GM23248 (cell line): Measurements from ENCODE around the gene CATSPERE. TPM values are rescaled to one million over a fixed set of nuclear protein-coding genes. Genes with fewer than 3 reads are reported as not detected.
"Not testable (repeated sequence)": the region's sequence is repeated elsewhere in the genome, so short reads cannot be mapped to it uniquely, and the experiment has no call there.

Source experiments
- DNase-seq: peaks from one replicate; pipeline ENCODE4 v3.0.0-alpha.2; 2015
- H2AFZ ChIP-seq: fragments of 200-600 bp; sonication (generic); 2 replicates; pipeline ENCODE4 v1.6.1; 2016; ENCODE audit warnings: antibody characterized with exemption
- H3F3A ChIP-seq: fragments of 200-600 bp; sonication (generic); 2 replicates; pipeline ENCODE4 v1.6.1; 2016; ENCODE audit warnings: mild to moderate bottlenecking, antibody characterized with exemption, mixed run types; ENCODE audit not compliant: insufficient read depth
- H3K27ac ChIP-seq: fragments of 200-600 bp; sonication (generic); 2 replicates; pipeline ENCODE4 v1.5.1; 2016; ENCODE audit warnings: mild to moderate bottlenecking
- H3K27me3 ChIP-seq: fragments of 200-600 bp; sonication (generic); replicated peaks from 2 replicates; pipeline ENCODE4 v1.6.1; 2016; ENCODE audit warnings: mild to moderate bottlenecking; ENCODE audit not compliant: insufficient read depth
- H3K36me3 ChIP-seq: fragments of 200-600 bp; sonication (generic); 2 replicates; pipeline ENCODE4 v1.6.1; 2016; ENCODE audit warnings: low read depth, mild to moderate bottlenecking
- H3K4me1 ChIP-seq: fragments of 200-600 bp; sonication (generic); 2 replicates; pipeline ENCODE4 v1.6.1; 2016; ENCODE audit warnings: mild to moderate bottlenecking; ENCODE audit not compliant: insufficient read depth
- H3K4me2 ChIP-seq: fragments of 200-600 bp; sonication (generic); one replicate; pipeline ENCODE4 v1.6.1; 2016; ENCODE audit warnings: mild to moderate bottlenecking; ENCODE audit not compliant: unreplicated experiment
- H3K4me3 ChIP-seq: fragments of 200-600 bp; sonication (generic); 2 replicates; pipeline ENCODE4 v1.5.1; 2016; ENCODE audit warnings: mild to moderate bottlenecking
- H3K79me2 ChIP-seq: fragments of 200-600 bp; sonication (generic); 2 replicates; pipeline ENCODE4 v1.6.1; 2016; ENCODE audit warnings: mild to moderate bottlenecking; ENCODE audit not compliant: insufficient read depth
- H3K9ac ChIP-seq: fragments of 200-600 bp; sonication (generic); 2 replicates; pipeline ENCODE4 v1.6.1; 2016; ENCODE audit warnings: mild to moderate bottlenecking
- H3K9me2 ChIP-seq: fragments of 200-600 bp; sonication (generic); 2 replicates; pipeline ENCODE4 v1.6.1; 2016; ENCODE audit warnings: mixed run types, mild to moderate bottlenecking, moderate library complexity; ENCODE audit not compliant: insufficient read depth
- H3K9me3 ChIP-seq: fragments of 200-600 bp; sonication (generic); one replicate; pipeline ENCODE4 v1.6.1; 2017; ENCODE audit warnings: low read depth
- H4K20me1 ChIP-seq: fragments of 200-600 bp; sonication (generic); 2 replicates; pipeline ENCODE4 v1.6.0; 2016; ENCODE audit not compliant: insufficient read depth
- EZH2 ChIP-seq: fragments of 200-600 bp; sonication (generic); IDR thresholded peaks from 2 replicates; pipeline ENCODE4 v1.6.1; 2018; ENCODE audit warnings: antibody characterized with exemption, mild to moderate bottlenecking; ENCODE audit not compliant: insufficient read depth, poor library complexity, severe bottlenecking
- EZH2phosphoT487 ChIP-seq: fragments of 200-600 bp; sonication (generic); IDR thresholded peaks from 2 replicates; pipeline ENCODE4 v1.6.1; 2018; ENCODE audit warnings: antibody characterized with exemption, moderate library complexity, mild to moderate bottlenecking, low read depth; ENCODE audit not compliant: insufficient read depth
- WGBS, 2 experiments: methylation state at CpG; one replicate each; pipeline ENCODE4 v1.1.6; 2015 to 2017; ENCODE audit warnings: low lambda C conversion rate in 2 of 2, low coverage in 1 of 2; ENCODE audit errors: missing lambda C conversion rate in 2 of 2; 5-methylcytosine and 5-hydroxymethylcytosine counted together
- in situ Hi-C: fragments of 300-500 bp; cut with MboI; formaldehyde crosslinking; loops from 2 replicates; pipeline ENCODE4 v1.15.0; 2020
- polyA plus RNA-seq: library from polyadenylated mRNA; unstranded; fragments of >200 nt; fragmentation: Nextera tagmentation; extraction: Ambion mirVana; gene quantifications from 2 replicates; pipeline ENCODE4 v1.2.1, GENCODE V29; 2016
- total RNA-seq: library from RNA; depleted of rRNA; stranded (reverse); fragments of >200 nt; shearing (Covaris generic); gene quantifications from 2 replicates; pipeline ENCODE4 v1.2.3, GENCODE V29; 2014

Gene CATSPERE
- total and polyA plus RNA-seq, 2 experiments from 2014 or later: 0.85 to 1.2 TPM

DNA sequence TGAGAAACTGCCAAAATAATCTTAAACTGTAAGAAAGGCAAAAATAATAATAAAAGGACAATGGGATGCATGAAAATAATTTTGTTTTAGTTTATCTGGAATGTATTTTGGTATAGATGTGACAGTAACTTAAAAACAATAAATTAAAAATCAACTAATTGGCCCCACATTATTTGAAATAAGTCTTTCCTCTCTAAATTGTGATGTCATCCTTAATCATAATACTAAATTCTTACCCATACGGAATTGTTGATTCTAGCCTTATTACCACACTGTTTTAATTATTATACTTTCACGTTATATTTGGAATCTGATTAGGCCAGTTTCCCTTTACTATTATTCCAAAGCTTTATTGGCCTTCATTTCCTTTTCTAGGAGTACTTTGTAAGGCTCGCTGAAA, 199.5 kb downstream of the CATSPERE start:
- Histone ChIP-seq H3K4me2 (no peak overlapping the region), H3F3A (no peaks in the 10 kb centered on the region), H3K9me3 (no peaks in the 10 kb centered on the region), H3K36me3 (peaks cover 11% of the 10 kb centered on the region; the same call in 1 of the 2 replicates), H4K20me1 (peaks cover 14% of the 10 kb centered on the region), H3K27ac (no peak overlapping the region), H3K9ac (no peak overlapping the region), H3K4me3 (no peak overlapping the region), H3K9me2 (no peaks in the 10 kb centered on the region), H3K79me2 (peaks cover 97% of the 10 kb centered on the region), H3K4me1 (peaks cover 10% of the 10 kb centered on the region), H2AFZ (no peak overlapping the region), H3K27me3 (no peaks in the 10 kb centered on the region)
- no peak for TF ChIP-seq EZH2
- TF ChIP-seq EZH2phosphoT487: no peak
- DNase-seq: no peak
- WGBS, 2 experiments: 97 to 100% methylated on average over 3 of the region's 3 CpGs
- in situ Hi-C loops: no loop called here

DNA sequence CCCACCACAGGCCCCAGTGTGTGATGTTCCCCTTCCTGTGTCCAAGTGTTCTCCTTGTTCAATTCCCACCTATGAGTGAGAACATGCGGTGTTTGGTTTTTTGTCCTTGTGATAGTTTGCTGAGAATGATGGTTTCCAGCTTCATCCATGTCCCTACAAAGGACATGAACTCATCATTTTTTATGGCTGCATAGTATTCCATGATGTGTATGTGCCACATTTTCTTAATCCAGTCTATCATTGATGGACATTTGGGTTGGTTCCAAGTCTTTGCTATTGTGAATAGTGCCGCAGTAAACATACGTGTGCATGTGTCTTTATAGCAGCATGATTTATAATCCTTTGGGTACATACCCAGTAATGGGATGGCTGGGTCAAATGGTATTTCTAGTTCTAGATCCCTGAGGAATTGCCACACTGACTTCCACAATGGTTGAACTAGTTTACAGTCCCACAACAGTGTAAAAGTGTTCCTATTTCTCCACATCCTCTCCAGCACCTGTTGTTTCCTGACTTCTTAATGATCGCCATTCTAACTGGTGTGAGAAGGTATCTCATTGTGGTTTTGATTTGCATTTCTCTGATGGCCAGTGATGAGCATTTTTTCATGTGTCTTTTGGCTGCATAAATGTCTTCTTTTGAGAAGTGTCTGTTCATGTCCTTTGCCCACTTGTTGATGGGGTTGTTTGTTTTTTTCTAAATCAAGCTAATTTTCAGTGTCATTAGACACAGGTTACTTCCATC, 200.7 kb downstream of the CATSPERE start:
- H3K9ac ChIP-seq, H3K9me3 ChIP-seq, H3K4me2 ChIP-seq, in situ Hi-C loops, H3K27ac ChIP-seq, H3K4me3 ChIP-seq, H3F3A ChIP-seq, H2AFZ ChIP-seq, H3K27me3 ChIP-seq, DNase-seq, H3K4me1 ChIP-seq, H3K9me2 ChIP-seq: not testable (repeated sequence)
- Histone ChIP-seq H4K20me1 (0 out of 2 replicates have a peak, but pooled peaks cover 12% of the 10 kb centered on the region), H3K36me3 (peaks cover 11% of the 10 kb centered on the region; the same call in 1 of the 2 replicates), H3K79me2 (peaks cover 97% of the 10 kb centered on the region)
- WGBS, 2 experiments: 84 to 98% methylated on average over 2 of the region's 4 CpGs

DNA sequence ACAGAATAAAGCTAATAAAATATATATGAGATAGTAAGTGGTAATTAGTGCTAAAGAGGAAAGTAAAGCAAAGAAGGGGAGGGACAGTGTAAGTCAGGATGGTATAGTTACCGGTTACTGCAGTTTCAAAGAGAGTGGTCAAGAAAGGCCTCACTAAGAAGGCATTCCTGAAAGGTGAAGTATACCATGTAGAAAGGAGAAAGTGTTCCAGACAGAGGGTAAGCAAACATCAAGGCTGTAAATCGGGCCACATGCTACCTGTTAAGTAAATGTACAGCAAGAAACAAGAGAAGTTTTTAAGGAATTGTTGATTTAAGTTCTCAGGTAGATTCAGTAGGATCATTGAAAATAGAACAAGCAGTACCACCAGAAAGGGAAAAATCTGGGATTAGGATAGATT, 201.5 kb downstream of the CATSPERE start:
- H3K9me2 ChIP-seq: no peaks in the 10 kb centered on the region
- H3F3A ChIP-seq: no peaks in the 10 kb centered on the region
- no peak overlapping the region for H3K4me3 ChIP-seq
- H3K79me2 ChIP-seq: peaks cover 97% of the 10 kb centered on the region
- 0 out of 2 replicates have a peak, but pooled peaks cover 12% of the 10 kb centered on the region for H4K20me1 ChIP-seq
- DNase-seq: peak; percentile 0
- no peak overlapping the region for H3K27ac ChIP-seq
- H2AFZ ChIP-seq: no peak overlapping the region
- no peaks in the 10 kb centered on the region for H3K4me1 ChIP-seq
- WGBS, 2 experiments: 99 to 100% methylated on average over 2 of the region's 2 CpGs
- H3K9me3 ChIP-seq: no peaks in the 10 kb centered on the region
- H3K36me3 ChIP-seq: peaks cover 11% of the 10 kb centered on the region; the same call in 1 of the 2 replicates
- H3K9ac ChIP-seq: no peak overlapping the region
- TF ChIP-seq EZH2phosphoT487: no peak
- no peak for TF ChIP-seq EZH2
- H3K4me2 ChIP-seq: no peak overlapping the region
- no peaks in the 10 kb centered on the region for H3K27me3 ChIP-seq
- in situ Hi-C loops: no loop called here

DNA sequence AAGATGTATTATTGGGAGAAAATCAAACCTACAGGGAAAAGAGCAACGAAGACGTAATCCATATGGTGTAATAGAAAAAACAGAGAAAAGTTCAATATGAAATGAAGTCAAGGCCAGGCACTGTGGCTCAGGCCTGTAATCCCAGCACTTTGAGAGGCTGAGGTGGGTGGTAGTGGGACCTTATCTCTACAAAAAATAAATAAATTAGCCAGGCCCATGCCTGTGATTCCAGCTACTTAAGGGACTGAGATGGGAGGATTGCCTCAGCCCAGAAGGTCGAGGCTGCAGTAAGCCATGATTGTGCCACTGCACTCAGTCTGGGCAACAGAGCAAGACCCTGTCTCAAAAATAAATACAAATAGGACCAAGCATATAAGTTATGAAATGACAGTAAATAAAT, 203.3 kb downstream of the CATSPERE start:
- Histone ChIP-seq H3K9me2 (no peaks in the 10 kb centered on the region), H2AFZ (no peak overlapping the region), H4K20me1 (0 out of 2 replicates have a peak, but pooled peaks cover 12% of the 10 kb centered on the region), H3K27ac (no peak overlapping the region), H3K36me3 (peaks cover 11% of the 10 kb centered on the region; the same call in 1 of the 2 replicates), H3K79me2 (peaks cover 97% of the 10 kb centered on the region), H3K27me3 (no peaks in the 10 kb centered on the region), H3K4me2 (no peak overlapping the region), H3F3A (no peaks in the 10 kb centered on the region), H3K4me3 (no peak overlapping the region), H3K9ac (no peak overlapping the region), H3K4me1 (no peaks in the 10 kb centered on the region), H3K9me3 (no peaks in the 10 kb centered on the region)
- in situ Hi-C loops: no loop called here
- WGBS, 2 experiments: 98 to 99% methylated on average over 3 of the region's 3 CpGs
- no peak for TF ChIP-seq EZH2
- TF ChIP-seq EZH2phosphoT487: no peak
- DNase-seq: no peak
